HL-60 (cell line): ENCODE measurements around the gene MDGA2.

Source experiments
- GABPA ChIP-seq: IDR thresholded peaks from 2 replicates; pipeline ENCODE4 v1.6.1; 2012; ENCODE audit warnings: low read depth
- POLR2AphosphoS5 ChIP-seq: IDR thresholded peaks from 2 replicates; pipeline ENCODE4 v1.6.1; 2012; ENCODE audit warnings: low read depth
- TF ChIP-seq, protein P1 (sequence below): IDR thresholded peaks from one replicate; pipeline ENCODE4 v1.5.1; 2011; ENCODE audit warnings: low read length, control low read depth, inconsistent platforms; ENCODE audit not compliant: insufficient read depth
- TF ChIP-seq, protein P2 (sequence below): IDR thresholded peaks from 2 replicates; pipeline ENCODE4 v1.6.1; 2012; ENCODE audit warnings: low read depth; ENCODE audit not compliant: insufficient replicate concordance

DNA sequence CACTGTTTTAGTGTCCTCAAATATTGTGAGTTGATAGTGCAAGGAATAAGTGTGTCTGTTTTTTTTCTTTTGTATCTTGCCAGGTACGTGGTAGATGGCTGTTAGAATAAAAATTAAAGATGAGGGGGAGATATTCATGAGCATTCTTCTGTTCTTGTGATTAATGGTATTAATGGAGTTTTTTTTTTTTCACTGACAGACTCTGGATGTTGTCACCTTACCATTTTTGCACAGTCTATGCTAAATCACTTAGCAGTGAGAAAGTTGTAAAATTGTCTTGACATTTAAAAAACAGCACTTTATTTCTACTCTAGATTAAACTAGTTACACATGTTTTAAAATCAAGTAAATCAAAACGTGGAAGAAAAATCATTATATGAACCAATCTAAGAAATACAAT, 204.3 kb downstream of the MDGA2 start:
- TF ChIP-seq, protein P1, sequence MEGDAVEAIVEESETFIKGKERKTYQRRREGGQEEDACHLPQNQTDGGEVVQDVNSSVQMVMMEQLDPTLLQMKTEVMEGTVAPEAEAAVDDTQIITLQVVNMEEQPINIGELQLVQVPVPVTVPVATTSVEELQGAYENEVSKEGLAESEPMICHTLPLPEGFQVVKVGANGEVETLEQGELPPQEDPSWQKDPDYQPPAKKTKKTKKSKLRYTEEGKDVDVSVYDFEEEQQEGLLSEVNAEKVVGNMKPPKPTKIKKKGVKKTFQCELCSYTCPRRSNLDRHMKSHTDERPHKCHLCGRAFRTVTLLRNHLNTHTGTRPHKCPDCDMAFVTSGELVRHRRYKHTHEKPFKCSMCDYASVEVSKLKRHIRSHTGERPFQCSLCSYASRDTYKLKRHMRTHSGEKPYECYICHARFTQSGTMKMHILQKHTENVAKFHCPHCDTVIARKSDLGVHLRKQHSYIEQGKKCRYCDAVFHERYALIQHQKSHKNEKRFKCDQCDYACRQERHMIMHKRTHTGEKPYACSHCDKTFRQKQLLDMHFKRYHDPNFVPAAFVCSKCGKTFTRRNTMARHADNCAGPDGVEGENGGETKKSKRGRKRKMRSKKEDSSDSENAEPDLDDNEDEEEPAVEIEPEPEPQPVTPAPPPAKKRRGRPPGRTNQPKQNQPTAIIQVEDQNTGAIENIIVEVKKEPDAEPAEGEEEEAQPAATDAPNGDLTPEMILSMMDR, result no peak
- TF ChIP-seq GABPA, result no peak
- TF ChIP-seq POLR2AphosphoS5, result no peak
- TF ChIP-seq, protein P2, sequence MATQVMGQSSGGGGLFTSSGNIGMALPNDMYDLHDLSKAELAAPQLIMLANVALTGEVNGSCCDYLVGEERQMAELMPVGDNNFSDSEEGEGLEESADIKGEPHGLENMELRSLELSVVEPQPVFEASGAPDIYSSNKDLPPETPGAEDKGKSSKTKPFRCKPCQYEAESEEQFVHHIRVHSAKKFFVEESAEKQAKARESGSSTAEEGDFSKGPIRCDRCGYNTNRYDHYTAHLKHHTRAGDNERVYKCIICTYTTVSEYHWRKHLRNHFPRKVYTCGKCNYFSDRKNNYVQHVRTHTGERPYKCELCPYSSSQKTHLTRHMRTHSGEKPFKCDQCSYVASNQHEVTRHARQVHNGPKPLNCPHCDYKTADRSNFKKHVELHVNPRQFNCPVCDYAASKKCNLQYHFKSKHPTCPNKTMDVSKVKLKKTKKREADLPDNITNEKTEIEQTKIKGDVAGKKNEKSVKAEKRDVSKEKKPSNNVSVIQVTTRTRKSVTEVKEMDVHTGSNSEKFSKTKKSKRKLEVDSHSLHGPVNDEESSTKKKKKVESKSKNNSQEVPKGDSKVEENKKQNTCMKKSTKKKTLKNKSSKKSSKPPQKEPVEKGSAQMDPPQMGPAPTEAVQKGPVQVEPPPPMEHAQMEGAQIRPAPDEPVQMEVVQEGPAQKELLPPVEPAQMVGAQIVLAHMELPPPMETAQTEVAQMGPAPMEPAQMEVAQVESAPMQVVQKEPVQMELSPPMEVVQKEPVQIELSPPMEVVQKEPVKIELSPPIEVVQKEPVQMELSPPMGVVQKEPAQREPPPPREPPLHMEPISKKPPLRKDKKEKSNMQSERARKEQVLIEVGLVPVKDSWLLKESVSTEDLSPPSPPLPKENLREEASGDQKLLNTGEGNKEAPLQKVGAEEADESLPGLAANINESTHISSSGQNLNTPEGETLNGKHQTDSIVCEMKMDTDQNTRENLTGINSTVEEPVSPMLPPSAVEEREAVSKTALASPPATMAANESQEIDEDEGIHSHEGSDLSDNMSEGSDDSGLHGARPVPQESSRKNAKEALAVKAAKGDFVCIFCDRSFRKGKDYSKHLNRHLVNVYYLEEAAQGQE, result no peak
